GM18870 (cell line): ENCODE data around the gene CUTA.
"Not testable (repeated sequence)": the region's sequence is repeated elsewhere in the genome, so short reads cannot be mapped to it uniquely, and the experiment has no call there.

ENCODE experiments used
- ATAC-seq: cut with Tn5 transposase; IDR thresholded peaks from one replicate; pipeline ENCODE4 v1.9.1; 2021; ENCODE audit warnings: moderate library complexity; ENCODE audit not compliant: unreplicated experiment

CUTA gene

DNA sequence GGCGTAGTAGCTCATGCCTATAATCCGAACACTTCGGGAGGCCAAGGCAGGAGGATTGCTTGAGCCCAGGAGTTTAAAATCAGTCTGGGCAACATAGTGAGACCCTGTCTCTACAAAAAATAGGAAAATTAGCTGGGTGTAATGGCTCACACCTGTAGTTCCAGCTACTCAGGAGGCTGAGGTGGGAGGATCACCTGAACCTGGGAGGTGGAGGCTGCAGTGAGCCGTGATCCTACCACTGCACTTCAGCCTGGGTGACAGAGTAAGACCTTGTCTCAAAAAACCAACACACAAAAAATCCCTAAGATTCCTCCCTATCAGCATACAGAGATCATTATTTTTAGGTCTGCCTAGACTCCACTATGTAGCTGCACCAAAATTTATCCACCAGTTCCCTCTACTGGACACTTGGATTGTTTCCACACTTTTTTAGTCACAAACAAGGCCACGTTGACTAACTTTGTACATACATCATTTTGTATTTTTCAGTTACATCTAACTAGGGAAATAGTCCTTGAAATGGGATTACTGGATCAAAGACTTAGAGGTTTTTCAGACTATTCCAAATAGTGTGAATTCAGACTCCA, 10.7 kb downstream of the CUTA start:
- no peak for ATAC-seq

DNA sequence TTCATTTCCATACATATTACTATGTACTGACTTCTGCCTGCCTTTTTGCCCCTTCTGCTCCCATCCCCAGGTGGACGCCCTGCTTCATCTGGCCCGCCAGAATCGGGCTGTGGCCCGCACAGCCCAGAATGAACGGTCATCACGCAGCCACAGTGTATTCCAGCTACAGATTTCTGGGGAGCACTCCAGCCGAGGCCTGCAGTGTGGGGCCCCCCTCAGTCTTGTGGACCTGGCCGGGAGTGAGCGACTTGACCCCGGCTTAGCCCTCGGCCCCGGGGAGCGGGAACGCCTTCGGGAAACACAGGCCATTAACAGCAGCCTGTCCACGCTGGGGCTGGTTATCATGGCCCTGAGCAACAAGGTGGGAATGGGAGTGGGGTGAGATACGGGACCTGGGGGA, 11.8 kb downstream of the CUTA start:
- no peak for ATAC-seq

DNA sequence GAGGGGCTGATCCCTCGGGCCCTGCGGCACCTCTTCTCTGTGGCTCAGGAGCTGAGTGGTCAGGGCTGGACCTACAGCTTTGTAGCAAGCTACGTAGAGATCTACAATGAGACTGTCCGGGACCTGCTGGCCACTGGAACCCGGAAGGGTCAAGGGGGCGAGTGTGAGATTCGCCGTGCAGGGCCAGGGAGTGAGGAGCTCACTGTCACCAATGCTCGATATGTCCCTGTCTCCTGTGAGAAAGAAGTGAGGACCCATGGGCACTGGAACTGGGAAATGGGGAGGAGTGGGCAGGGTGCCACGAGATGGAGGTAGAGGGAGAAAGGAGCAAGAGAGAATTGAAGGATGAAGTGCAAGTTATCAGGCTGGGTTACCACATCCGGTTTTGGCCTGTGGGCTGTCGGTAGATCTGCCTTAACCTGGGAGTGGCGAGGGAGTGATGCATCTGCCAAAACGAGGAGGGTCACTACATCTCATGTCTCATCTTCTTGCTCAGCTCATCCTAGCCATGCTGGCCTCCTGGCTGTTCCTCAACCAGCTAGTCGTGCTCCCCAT, 12.4 kb downstream of the CUTA start:
- no peak for ATAC-seq

DNA sequence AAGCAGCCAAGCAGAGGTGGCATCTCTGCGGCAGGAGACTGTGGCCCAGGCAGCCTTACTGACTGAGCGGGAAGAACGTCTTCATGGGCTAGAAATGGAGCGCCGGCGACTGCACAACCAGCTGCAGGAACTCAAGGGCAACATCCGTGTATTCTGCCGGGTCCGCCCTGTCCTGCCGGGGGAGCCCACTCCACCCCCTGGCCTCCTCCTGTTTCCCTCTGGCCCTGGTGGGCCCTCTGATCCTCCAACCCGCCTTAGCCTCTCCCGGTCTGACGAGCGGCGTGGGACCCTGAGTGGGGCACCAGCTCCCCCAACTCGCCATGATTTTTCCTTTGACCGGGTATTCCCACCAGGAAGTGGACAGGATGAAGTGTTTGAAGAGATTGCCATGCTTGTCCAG, 13.0 kb downstream of the CUTA start:
- ATAC-seq, result no peak

DNA sequence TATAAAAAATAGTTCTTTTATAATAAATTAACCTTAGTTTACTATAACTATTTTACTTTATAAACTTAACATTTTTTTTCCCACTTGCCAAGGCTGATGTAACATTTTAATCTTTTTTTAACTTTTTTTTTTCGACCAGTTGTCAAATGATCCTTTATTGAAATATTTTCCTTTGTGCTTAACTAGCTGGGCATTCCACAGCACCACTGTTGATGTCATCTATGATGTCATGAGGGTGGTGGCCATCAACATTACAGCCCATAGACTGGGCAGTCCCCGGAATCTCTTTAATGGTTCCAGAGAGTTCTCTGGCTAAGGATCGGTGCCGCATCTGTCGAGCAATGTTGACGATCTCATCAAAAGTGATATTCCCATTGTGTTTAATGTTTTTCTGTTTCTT, 18.0 kb downstream of the CUTA start:
- not testable (repeated sequence) for ATAC-seq

DNA sequence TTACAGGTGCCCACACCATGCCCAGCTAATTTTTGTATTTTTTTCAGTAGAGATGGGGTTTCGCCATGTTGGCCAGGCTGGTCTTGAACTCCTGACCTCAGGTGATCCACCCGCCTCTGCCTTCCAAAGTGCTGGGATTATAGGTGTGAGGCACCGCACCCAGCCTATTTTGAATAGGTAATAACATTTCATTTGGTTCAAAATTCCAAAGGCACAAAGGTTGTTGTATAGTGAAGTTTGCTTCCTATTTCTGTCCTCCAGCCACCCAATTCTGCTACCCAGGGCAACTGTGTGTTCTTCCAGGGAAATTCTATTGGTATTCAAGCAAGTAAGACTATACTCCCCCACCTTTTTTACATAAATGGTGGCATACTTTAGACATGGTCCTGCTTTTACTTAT, 19.3 kb downstream of the CUTA start:
- ATAC-seq, result not testable (repeated sequence)

DNA sequence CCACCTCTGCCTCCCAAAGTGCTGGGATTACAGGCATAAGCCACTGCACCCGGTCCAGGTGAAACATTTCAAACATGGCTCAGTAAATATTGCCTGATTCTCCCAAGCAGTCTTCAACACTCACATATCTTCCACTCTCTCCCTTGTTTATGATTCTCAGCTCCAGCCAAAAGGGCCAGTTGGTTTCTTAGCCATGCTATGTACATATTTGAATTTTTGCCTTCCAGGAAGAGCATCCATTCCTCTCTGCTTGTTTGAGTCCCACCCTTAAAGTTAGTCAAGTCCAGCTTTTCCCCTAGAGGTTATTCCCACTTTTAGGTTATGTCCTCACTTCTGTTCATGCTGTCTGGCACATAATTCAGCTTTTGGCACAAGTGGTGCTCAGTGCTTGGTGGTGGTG, 20.4 kb downstream of the CUTA start:
- no peak for ATAC-seq

DNA sequence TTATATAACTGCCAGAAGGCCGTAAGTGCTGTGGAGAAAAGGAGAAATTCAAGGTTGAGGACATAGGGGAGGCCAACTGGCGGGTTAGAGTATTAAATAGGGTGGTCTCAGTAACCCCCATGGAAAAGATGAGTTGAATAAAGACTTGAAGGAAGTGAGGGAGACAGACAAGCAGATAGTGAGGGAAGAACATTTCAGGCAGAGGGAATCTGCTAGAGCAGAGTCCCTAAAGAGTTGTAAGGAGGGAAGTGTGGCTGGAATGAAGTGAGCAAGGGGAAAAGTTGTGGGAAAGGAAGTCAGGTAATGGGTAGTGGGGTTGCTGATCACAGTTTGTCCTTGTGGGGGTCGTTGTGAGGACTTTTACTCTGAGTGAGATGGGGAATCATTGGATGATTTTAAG, 24.9 kb downstream of the CUTA start:
- no peak for ATAC-seq

DNA sequence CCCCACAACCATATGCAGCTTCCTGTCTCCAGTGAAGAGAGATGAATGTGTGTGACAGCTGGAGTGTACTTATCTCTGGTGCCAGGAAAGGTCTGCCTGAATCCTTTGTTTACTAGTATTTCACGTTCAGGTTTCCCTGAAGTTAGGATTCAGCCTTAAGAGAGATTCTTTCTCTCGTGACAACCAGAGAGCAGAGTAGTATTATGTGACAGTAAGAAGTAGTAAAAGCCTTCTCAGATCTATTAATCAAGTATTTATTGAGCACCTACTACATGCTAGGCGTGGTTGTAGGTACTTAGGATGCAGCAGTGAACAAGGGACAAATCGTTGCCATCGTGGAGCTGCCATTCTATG, 25.3 kb downstream of the CUTA start:
- ATAC-seq, result no peak

DNA sequence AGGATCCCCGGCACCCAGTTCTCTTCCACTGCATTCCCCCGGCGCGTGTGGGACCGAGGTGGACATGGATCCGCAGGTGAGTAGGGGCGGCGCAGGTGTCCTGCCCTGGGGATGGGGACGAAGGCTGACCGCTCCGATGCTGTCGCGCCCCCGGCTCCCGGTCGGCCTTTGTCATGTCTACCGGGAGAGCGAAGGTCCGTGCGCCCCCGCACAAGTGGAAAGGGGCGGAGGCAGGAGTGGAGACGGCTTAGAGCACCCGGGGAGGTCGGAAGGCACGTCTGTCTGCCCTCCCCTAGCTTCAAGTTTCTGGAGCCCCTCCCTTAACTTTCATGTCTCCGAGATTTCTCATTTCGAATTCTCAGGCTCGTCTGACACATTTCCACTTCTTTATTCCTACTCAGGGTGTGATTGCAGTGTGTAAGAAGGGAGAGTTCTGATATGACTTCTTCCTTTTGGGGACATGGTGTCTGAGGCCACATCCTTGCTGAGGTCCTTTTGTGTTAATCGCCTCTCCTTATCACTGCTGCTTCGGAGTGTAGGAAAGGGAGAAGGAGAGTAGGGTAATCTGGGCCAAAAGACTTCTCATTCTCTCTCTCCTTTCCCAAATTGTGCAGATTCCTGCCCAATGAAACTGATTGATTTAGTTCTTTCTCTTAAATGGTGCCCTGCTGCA, 25.8 kb downstream of the CUTA start:
- peak; percentile 12 for ATAC-seq

DNA sequence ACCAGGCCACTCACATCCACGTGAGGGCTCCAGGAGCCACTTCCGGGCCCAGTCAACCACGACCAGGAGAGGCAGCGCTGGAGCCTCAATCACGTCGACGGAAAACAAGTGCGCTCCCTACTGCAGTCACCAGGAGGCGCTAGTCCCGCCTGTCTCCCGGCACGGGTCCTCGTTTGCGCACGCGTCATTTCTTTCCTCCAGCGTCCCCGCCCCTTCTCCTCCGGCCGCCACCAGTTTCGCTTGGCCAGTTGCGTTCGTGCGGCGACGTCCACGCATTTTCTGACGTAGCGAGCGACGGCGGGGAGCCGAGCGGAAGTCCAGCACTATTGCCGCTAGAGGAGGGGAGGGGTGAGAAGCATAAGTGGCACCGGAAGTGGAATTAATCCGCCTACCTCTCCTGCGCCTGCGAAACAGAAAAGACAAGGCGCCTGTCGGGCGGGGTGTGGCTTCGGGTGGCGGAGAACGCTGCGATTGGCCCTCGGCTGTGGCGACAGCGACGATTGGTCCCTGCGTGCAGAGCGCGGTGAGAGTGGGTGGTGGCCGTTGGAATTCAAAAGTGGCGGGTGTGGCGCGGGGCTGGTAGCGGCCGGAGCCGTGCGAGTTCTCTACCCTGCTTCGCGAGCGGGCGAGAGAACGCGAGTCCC, 26.5 kb downstream of the CUTA start, which contains the start of gene KIFC1:
TSS of gene KIFC1 (plus strand) at position 546 of the 644 bp plus-strand sequence. CDS start 163 bp downstream, outside the sequence.
- ATAC-seq, result peak; percentile 83

DNA sequence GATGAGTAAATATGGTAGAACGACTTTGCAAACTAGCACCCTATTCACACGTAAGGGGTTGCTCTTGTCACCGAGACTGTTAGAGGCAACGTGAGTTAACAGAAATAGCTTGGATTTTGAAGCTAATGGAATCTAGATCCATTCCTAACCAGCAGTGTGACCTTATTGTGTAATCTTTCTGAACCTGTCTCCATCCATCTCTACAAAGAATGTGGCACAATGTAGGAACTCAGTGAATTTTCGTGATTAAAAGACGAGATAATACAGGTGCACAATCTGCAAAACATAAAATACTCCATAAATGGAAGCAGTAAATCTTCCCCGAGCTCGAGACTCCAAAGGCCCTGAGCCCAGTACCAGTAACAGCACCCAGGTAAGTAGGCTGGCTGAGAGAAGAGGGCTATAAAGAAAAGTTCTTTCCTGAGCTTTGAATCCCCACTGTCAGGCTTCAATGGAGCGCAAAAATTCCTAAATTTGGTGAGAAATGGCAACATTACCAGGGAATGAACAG, 27.1 kb downstream of the CUTA start:
- ATAC-seq, result no peak

DNA sequence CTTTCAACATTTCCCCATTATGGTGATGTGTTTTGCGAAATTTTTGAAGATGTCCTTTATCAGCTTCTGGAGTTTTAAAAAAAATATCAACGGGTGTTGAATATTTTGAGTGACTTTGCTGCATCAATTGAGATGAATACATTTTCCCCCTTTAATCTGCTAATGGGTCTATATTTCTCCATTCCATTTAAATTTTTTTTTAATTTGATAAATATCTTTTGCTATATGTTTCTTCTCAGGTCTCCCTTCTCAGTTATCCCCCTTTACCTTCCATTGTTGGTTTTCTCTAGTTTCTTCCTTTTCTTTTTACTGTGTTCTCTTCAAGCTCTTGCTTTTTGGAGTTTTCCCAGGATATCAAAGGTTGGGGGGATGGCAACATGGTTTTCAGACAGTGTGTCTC, 27.7 kb downstream of the CUTA start:
- ATAC-seq, result no peak

DNA sequence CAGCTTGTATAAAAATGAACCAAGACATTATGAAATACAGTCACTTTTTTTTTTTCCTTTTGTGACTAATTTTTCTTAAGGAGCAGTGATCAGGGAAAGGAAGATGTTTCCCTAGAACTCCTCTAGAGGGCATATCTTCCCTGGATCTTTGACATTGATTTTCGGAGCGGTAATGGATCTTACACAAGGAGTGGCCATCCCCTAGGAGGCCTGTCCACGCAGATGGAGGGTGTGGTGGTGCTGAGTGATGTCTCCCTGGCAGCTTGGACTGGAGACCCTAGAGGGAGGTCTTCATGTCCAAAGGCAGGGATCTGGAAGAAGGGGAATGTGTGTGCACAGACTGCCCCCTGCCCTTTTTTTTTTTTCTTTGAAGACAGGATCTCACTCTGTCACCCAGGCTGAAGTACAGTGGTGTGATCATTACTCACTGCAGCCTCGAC, 33.3 kb downstream of the CUTA start:
- no peak for ATAC-seq

DNA sequence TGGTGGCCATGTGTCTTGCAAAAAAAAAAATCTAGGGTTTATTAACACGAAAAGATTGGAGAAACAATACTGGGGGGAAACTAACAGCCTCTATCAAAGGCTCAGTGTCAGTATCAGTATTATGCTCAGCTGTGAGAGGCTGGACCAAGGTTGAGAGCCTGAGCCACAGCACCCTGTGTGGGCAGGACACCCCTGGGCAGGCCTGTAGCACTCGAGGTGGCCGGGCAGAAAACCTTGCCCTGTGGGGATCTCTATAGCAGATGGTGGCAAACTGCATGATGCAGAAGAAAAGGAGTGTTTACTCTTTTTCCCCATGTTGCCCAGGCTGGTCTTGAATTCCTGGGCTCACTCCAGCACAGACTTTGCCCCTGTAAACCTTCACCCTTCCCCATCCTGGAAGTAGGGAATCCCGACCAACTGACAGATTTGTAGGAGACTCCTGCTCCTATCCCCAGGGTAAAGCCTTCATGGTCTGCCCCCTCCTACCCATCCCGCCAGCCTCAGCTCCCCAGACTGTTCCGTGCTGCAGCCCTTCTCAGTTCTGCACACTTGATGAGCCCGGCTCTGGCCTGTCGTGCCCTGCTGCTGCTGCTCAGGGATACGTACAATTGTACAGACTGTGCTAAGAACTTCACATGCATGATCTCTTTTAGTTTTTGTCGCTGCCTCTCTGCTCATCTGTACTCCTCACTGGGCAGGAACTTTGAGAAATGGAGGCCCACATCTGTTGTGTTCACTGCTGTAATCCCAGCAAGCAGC, 34.3 kb downstream of the CUTA start:
- ATAC-seq, result no peak

DNA sequence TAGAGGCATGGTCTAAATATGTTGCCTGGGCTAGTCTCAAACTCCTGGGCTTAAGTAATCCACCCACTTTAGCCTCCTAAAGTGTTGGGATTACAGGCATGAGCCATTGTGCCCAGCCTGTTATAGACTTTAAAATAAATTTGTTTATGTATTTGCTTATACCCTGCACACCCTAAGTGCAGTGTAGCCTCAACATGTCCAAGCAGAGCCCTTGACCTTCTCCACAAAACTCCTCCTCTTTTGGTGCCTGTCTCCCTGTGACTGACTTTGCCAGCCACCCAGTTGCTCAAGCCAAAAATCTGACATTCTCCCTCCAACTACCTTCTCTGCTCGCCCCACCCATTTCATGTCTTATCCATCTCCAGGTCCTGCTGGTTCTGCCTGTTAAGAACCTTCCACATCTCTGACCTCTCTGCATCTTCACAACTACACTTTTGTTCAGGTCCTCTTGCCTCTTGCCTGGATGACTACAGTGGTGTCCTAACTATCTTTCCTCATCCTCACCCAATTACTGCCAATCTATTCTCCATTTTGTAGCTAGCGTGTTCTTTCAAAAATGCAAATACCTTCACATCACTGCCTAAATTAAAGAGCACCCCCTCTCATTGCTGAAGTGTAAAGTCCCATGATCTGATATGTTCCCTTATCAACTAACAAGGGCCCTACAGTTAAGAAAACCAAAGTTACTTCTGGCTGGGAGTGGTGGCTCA, 37.5 kb downstream of the CUTA start:
- no peak for ATAC-seq

DNA sequence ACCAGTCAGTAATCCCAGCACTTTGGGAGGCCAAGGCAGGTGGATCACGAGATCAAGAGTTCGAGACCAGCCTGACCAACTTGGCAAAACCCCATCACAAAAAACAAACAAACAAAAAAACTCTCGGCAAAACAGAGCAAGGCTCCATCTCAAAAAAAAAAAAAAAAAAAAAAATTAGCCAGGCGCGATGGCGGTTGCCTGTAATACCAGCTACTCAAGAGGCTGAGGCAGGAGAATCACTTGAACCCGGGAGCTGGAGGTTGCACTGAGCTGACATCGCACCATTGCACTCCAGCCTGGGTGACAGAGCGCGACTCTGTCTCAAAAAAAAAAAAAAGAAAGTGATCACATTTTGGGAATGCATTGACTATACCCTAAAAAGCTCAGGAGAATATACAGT, 38.7 kb downstream of the CUTA start:
- not testable (repeated sequence) for ATAC-seq

DNA sequence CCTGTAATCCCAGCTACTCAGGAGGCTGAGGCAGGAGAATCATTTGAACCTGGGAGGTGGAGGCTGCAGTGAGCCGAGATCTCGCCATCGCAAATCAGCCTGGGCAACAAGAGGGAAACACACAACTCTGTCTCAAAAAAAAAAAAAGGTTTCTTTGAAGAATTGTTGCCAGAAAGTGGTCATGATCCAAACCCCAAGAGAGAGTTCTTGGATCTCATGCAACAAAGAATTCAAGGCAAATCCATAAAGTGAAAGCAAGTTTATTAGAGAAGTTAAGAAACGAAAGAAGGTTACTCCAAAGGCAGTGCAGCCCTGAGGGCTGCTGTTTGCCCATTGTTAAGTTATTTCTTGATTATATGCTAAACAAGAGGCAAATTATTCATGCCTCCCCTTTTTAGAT, 40.7 kb downstream of the CUTA start:
- no peak for ATAC-seq

DNA sequence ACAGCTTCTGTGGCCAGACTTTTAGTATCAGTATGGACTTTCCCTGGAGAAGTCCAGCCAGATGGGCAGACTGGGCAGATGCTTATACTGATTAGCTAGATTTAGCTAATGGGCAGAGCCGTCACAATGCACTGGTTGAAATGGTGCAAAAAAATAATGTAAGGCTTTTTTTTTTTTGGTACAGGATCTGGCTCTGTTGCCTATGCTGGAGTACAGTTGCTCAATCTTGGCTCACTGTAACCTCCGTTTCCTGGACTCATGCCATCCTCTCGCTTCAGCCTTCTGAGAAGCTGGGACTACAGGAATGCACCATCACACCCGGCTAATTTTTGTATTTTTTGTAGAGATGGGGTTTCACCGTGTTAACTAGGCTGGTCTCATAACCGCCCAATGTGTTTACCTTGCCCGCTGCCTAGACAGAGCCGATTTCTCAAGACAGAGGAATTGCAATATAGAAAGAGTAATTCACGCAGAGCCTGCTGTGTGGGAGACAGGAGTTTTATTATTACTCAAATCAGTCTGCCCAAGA, 42.7 kb downstream of the CUTA start:
- no peak for ATAC-seq
